BLaER1 treated with 17β-estradiol and CSF1 and Interleukin-3, amounts not matched to agents 10 nM and 100 nM (cell line): ENCODE results near the gene DRD4.
A peak's percentile ranks its signal among the peaks of the same experiment; 100 is the strongest.

Source experiments
- H3K27ac ChIP-seq, 11 experiments: shearing (Covaris generic); formaldehyde crosslinking; 2 replicates each; pipeline ENCODE4 v1.8.1; 2022
- H3K27me3 ChIP-seq, 11 experiments: shearing (Covaris generic); formaldehyde crosslinking; 2 replicates each; pipeline ENCODE4 v1.8.1; 2022
- H3K36me3 ChIP-seq, 11 experiments: shearing (Covaris generic); formaldehyde crosslinking; 2 replicates each; pipeline ENCODE4 v1.8.1; 2022
- H3K4me1 ChIP-seq, 10 experiments: shearing (Covaris generic); formaldehyde crosslinking; 2 replicates each; pipeline ENCODE4 v1.8.1; 2022
- H3K4me2 ChIP-seq, 11 experiments: shearing (Covaris generic); formaldehyde crosslinking; 2 replicates each; pipeline ENCODE4 v1.8.1; 2022
- H3K4me3 ChIP-seq, 10 experiments: shearing (Covaris generic); formaldehyde crosslinking; 2 replicates each; pipeline ENCODE4 v1.8.1; 2022
- H3K9ac ChIP-seq, 11 experiments: shearing (Covaris generic); formaldehyde crosslinking; 2 replicates each; pipeline ENCODE4 v1.8.1; 2022
- H3K9me3 ChIP-seq, 11 experiments: shearing (Covaris generic); formaldehyde crosslinking; replicated peaks in 1 of 11; 2 replicates each; pipeline ENCODE4 v1.8.1; 2022
- H4K20me1 ChIP-seq, 11 experiments: shearing (Covaris generic); formaldehyde crosslinking; 2 replicates each; pipeline ENCODE4 v1.8.1; 2022
- Cebpa-rat ChIP-seq, 11 experiments: shearing (Covaris generic); IDR thresholded peaks; 2 replicates each; pipeline ENCODE4 v1.8.1; 2022

DRD4 gene

DNA sequence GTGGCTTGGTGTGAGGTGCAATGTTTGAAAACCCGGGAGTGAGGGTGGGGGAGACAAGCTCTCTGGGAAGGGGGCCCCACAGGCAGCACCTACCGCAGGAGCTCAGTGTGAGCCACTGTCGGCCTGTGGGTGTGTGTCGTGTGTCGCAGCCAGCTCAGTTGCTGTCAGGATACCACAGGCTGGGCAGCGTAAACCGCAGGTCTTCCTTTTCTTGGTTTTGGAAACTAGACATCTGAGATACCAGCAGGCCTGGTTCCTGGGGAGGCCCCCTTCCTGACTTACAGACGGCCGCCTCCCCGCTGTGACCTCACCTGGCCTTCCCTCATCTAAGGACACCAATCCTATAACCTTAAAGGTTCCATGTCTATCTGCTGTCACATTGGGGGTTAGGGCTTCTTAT is 40.7 kb upstream of the DRD4 start:
- Histone ChIP-seq H3K4me3 (no peak overlapping the region), H3K4me2 (no peak overlapping the region), H3K36me3 (peaks cover 95 to 100% (median 97%) of the 10 kb centered on the region in 11 experiments), H3K4me1 (no peaks in the 10 kb centered on the region), H3K9me3 (no peaks in the 10 kb centered on the region), H3K9ac (no peak overlapping the region; a peak in 1 of 22 replicates), H3K27ac (0 out of 22 replicates have a peak overlapping the region, but pooled peaks of 1 of the 11 experiments have one; percentile 6), H3K27me3 (no peaks in the 10 kb centered on the region), H4K20me1 (peaks cover 56 to 99% (median 90%) of the 10 kb centered on the region in 11 experiments; a peak in 21 of 22 replicates)
- no peak for TF ChIP-seq Cebpa-rat (IDR thresholded peaks at IDR 0.05)

DNA sequence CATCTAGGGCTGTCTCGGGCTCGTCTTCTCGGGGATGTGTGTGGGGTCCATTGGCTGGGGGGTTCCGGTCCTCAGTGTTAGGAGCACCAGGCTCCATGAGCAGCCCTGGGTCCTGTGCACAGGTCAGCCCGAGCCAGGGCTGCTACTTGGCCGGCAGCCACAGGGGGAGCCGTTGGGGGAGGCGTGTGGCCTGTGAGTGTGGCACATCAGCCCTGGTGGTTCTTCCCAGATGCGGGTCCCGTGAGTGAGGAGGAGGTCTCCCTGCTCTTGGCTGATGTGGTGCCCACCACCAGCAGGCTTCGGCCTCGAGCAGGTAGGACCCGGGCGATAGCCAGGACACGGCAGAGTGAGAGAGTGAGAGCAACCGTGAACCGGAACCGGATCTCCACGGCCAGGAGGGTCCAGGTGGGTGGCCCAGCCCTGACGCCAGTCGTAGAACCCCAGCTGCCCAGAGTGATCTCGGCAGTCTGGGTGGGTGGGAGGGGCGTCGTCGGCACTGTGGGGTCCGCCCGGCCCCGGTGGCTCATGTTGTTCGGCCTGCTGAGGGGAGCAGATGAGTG is 39.8 kb upstream of the DRD4 start:
- Histone ChIP-seq H3K36me3 (peaks cover 96 to 100% (median 98%) of the 10 kb centered on the region in 11 experiments), H3K9ac (no peak overlapping the region), H3K27me3 (no peaks in the 10 kb centered on the region), H4K20me1 (peaks cover 60 to 99% (median 93%) of the 10 kb centered on the region in 11 experiments; a peak in 21 of 22 replicates), H3K9me3 (no peaks in the 10 kb centered on the region), H3K4me3 (no peak overlapping the region), H3K4me2 (no peak overlapping the region), H3K4me1 (no peaks in the 10 kb centered on the region), H3K27ac (no peak overlapping the region)
- no peak for TF ChIP-seq Cebpa-rat (IDR thresholded peaks at IDR 0.05)

DNA sequence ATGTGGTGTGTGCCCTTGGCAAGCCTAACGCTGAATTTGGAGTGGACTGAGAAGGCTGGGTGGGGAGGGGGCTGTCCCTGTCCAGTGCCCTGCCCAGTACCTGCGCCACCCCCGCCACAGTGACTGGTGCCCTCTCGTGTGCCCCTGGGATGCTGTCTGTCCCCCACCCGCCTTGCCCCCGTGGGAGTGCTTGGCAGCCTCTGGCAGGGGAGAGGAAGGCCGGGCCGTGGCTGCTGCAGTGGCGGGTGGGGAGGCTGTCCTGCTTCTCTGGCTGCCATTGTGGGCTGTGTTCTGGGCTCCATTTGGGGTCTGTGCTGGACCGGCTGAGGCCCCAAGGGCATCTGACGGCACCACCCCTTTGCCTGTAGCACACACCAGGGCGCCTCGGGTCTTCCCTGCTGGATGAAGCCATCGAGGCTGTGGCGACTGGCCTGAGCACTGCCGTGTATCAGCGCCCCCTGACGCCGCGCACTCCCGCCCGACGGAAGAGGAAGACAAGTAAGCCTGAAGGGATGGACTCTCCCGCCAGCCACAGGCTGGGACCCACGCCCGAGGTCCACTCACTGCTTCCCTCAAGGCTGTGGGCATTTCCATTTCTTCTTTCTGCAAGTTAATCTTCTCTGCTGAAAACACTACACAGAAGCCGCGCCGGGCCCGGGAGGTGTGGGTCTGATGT is 38.9 kb upstream of the DRD4 start:
- H3K4me3 ChIP-seq: no peak overlapping the region
- TF ChIP-seq Cebpa-rat (IDR thresholded peaks at IDR 0.05): no peak
- H4K20me1 ChIP-seq: peaks cover 60 to 99% (median 93%) of the 10 kb centered on the region in 11 experiments; a peak in 21 of 22 replicates
- H3K9ac ChIP-seq: no peak overlapping the region
- H3K9me3 ChIP-seq: no peaks in the 10 kb centered on the region
- peaks cover 96 to 100% (median 98%) of the 10 kb centered on the region in 11 experiments for H3K36me3 ChIP-seq
- no peaks in the 10 kb centered on the region for H3K27me3 ChIP-seq
- H3K4me2 ChIP-seq: no peak overlapping the region
- H3K27ac ChIP-seq: no peak overlapping the region
- H3K4me1 ChIP-seq: no peaks in the 10 kb centered on the region

DNA sequence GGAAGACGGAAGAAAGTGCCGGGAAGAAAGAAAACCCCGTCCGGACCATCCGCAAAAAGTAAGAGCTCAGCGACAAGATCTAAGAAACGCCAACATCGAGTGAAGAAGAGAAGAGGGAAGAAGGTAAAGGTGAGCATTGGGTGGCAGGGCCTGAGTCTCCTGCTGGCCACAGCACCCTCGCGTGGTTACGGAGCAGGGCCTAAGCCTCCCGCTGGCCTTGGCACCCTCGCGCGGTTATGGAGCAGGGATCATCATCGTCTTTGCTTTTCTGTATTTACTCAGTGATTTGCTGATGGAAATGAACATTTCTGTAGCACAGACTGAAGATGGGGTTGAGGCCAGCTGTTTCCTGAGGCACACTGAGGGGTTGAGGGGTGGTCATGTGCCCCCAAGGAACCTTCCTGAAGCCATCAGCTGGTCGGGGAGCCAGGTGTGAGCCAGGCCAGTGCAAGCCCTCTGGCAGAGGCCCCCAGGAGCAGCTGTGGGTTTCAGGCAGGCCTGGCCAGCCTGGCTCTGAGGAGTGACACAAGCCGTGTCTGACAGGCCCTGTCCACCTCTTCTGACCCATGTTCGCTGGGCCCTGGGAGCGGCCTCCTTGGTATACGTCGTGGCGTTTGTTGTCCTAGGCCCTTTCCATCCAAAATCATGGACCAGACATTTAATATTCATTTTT is 35.4 kb upstream of the DRD4 start:
- Histone ChIP-seq H3K4me3 (no peak overlapping the region), H3K4me2 (no peak overlapping the region), H4K20me1 (peaks cover 37 to 99% (median 89%) of the 10 kb centered on the region in 11 experiments; a peak in 21 of 22 replicates), H3K4me1 (no peaks in the 10 kb centered on the region), H3K27me3 (no peaks in the 10 kb centered on the region), H3K27ac (no peak overlapping the region), H3K9me3 (no peaks in the 10 kb centered on the region), H3K36me3 (peaks cover 96 to 100% (median 98%) of the 10 kb centered on the region in 11 experiments), H3K9ac (0 out of 22 replicates have a peak overlapping the region, but pooled peaks of 2 of the 11 experiments have one; percentile 7 to 13)
- no peak for TF ChIP-seq Cebpa-rat (IDR thresholded peaks at IDR 0.05)

DNA sequence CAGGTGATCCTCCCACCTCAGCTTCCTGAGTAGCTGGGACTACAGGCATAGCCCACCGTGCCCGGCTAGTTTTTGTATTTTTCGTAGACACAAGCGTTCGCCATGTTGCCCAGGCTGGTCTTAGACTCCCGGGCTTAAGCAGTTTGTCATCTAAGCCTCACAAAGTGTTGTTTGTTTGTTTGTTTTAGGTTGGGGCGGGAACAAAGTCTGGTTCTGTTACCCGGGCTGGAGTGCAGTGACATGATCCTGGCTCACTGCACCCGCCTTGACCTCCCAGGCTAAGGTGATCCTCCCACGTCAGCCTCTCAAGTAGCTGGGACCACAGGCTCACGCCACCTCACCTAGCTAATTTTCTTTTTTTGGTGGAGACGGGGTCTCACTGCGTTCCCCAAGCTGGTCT is 33.9 kb upstream of the DRD4 start:
- Histone ChIP-seq H3K4me2 (no peak overlapping the region), H3K9me3 (no peaks in the 10 kb centered on the region), H3K27ac (no peak overlapping the region), H3K4me1 (peaks cover 1 to 7% (median 3%) of the 10 kb centered on the region in 10 experiments; a peak in 14 of 20 replicates), H4K20me1 (peaks cover 31 to 100% (median 91%) of the 10 kb centered on the region in 11 experiments; a peak in 21 of 22 replicates), H3K36me3 (peaks cover 98 to 100% (median 99%) of the 10 kb centered on the region in 11 experiments), H3K9ac (no peak overlapping the region), H3K4me3 (no peak overlapping the region), H3K27me3 (no peaks in the 10 kb centered on the region)
- TF ChIP-seq Cebpa-rat (IDR thresholded peaks at IDR 0.05): no peak

DNA sequence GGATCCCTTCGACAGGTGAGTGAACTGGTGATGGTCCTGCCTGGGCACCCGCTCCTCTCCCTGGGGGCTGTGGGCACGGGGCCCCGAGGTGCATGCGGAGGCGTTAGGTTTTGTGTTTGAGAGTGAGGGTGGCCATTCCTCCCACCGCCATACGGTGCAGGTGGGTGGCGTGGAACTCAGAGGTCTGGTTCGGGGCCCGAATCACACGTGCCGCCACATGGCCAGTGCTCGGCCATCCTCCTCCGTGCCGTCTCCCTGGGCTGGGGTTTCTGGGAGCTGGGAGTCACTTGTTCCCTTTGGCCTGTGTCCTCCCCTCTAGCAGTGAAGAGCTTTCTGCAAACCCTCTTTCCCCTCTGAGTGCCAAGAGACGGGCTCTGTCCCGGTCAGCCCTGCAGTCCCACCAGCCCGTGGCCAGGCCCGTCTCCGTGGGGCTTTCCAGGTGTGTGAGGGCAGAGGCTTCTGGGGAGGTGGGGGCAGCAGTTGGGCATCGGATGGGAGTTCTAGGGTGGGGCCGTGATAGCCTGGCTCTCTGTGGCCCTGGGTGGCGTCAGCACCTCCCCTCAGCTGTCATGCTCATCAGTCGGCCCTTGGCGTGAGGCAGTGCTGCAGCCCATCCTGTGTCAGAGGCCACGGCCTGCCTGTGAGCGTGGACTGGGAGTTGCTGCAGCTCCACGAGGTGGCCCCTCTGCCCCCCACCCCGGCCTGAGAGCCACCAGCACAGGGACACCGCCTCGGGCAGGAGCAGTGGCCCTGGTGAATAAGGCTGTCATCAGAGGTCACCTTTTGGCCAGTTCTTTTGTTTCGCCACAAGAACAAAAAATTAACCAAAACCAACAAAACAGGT is 31.6 kb upstream of the DRD4 start:
- Histone ChIP-seq H3K9ac (no peak overlapping the region), H3K36me3 (peaks cover 98 to 100% (median 99%) of the 10 kb centered on the region in 11 experiments), H3K9me3 (no peaks in the 10 kb centered on the region), H3K4me2 (no peak overlapping the region), H3K4me3 (no peak overlapping the region), H3K27ac (no peak overlapping the region), H3K27me3 (no peaks in the 10 kb centered on the region), H4K20me1 (peaks cover 31 to 100% (median 93%) of the 10 kb centered on the region in 11 experiments; a peak in 21 of 22 replicates), H3K4me1 (peaks cover 7 to 15% (median 11%) of the 10 kb centered on the region in 10 experiments; a peak in 15 of 20 replicates)
- TF ChIP-seq Cebpa-rat (IDR thresholded peaks at IDR 0.05): no peak

DNA sequence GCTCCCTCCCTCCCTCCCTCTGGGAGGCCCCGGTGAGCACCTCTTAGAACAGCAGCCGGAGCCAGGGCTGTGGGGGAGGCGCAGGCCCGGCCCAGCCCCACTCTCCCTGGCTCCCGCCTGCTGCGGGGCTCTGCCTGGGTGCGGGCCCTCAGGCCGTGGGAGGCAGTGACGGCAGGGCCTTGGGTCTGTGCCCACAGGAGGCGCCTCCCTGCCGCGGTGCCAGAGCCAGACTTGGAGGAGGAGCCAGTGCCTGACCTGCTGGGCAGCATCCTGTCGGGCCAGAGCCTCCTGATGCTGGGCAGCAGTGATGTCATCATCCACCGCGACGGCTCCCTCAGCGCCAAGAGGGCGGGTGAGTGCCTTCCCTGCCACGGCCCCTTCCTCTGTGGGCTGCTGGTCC is 30.8 kb upstream of the DRD4 start:
- Histone ChIP-seq H4K20me1 (peaks cover 38 to 100% (median 96%) of the 10 kb centered on the region in 11 experiments; a peak in 21 of 22 replicates), H3K27ac (no peak overlapping the region), H3K4me1 (peaks cover 7 to 15% (median 11%) of the 10 kb centered on the region in 10 experiments; a peak in 15 of 20 replicates), H3K9me3 (no peaks in the 10 kb centered on the region), H3K4me3 (no peak overlapping the region), H3K9ac (peak overlapping the region in 3 of 11 experiments; percentile 16 to 29 (median 26); a peak in 1 of 22 replicates), H3K27me3 (no peaks in the 10 kb centered on the region), H3K4me2 (no peak overlapping the region), H3K36me3 (peaks cover 99 to 100% (median 100%) of the 10 kb centered on the region in 11 experiments)
- TF ChIP-seq Cebpa-rat (IDR thresholded peaks at IDR 0.05): no peak

DNA sequence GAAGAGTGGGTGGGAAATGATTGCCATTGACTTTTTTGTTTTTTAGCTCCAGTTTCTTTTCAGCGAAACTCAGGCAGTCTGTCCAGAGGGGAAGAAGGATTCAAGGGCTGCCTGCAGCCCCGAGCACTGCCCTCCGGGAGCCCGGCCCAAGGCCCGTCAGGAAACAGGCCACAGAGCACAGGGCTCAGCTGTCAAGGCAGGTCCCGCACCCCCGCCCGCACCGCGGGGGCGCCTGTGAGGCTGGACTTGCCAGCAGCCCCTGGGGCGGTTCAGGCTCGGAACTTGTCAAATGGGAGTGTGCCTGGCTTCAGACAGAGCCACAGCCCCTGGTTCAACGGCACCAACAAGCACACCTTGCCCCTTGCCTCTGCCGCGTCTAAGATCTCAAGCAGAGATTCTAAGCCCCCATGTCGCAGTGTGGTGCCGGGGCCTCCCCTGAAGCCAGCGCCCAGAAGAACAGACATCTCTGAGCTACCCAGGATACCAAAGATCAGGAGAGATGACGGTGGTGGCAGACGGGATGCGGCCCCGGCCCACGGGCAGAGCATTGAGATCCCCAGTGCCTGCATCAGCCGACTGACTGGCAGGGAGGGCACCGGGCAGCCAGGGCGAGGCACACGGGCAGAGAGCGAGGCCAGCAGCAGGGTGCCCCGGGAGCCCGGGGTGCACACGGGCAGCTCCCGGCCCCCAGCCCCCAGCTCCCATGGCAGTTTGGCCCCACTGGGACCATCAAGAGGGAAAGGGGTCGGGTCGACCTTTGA is 29.9 kb upstream of the DRD4 start:
- Histone ChIP-seq H3K9ac (peak overlapping the region in 4 of 11 experiments; percentile 11 to 29 (median 22); a peak in 4 of 22 replicates), H3K4me2 (no peak overlapping the region), H3K27me3 (no peaks in the 10 kb centered on the region), H3K9me3 (no peaks in the 10 kb centered on the region), H4K20me1 (peaks cover 43 to 100% (median 96%) of the 10 kb centered on the region in 11 experiments), H3K4me1 (peaks cover 9 to 16% (median 11%) of the 10 kb centered on the region in 10 experiments; a peak in 18 of 20 replicates), H3K27ac (no peak overlapping the region), H3K36me3 (peaks cover 99 to 100% (median 100%) of the 10 kb centered on the region in 11 experiments), H3K4me3 (no peak overlapping the region)
- no peak for TF ChIP-seq Cebpa-rat (IDR thresholded peaks at IDR 0.05)
